ENCODE measurements around the gene CAMK2G. TPM values are rescaled to one million over a fixed set of nuclear protein-coding genes. Genes with fewer than 3 reads are reported as not detected.
A peak's percentile ranks its signal among the peaks of the same experiment; 100 is the strongest.
"Not testable (repeated sequence)": the region's sequence is repeated elsewhere in the genome, so short reads cannot be mapped to it uniquely, and the experiment has no call there.

Gene CAMK2G
- total and polyA plus RNA-seq, 3 experiments from 2014 or later, result 8.1 to 17.5 (median 17.3) TPM

DNA sequence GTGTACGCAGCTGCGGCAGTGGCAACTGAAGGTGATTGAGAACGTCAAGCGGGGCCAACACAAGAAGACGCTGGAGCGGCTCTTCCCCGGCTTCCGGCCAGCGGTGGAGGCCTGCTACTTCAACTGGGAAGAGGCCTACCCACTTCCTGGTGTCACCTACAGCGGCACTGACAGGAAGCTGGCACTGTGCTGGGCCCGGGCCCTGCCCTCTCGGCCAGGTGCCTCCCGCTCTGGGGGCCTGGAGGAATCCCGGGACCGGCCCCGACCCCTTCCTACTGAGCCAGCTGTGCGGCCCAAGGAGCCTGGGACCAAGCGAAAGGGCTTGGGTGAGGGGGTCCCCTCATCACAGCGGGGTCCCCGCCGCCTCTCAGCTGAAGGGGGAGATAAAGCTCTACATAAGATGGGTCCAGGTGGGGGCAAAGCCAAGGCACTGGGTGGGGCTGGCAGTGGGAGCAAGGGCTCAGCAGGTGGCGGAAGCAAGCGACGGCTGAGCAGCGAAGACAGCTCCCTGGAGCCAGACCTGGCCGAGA, 82.4 kb downstream of the CAMK2G start:
- H3K36me3 Mint-ChIP-seq, result peaks cover 14 to 85% (median 19%) of the 10 kb centered on the region in 3 donors
- H3K27ac ChIP-seq (ENCODE audit: low read depth, low read length), result no peak overlapping the region
- H3K27me3 Mint-ChIP-seq, result peaks cover 0 to 2% of the 10 kb centered on the region in 2 donors
- no peaks in the 10 kb centered on the region for H3K27me3 ChIP-seq (ENCODE audit: insufficient read depth, low read length, poor library complexity, severe bottlenecking)
- ChIA-PET POLR2A (no interaction called here), CTCF (interaction anchor here (1.9 kb wide), 1 partner anchor 19 kb away, joined by 6 read pairs; a partner anchor contains a TSS)
- H3K9me3 ChIP-seq (ENCODE audit: low read length), result no peaks in the 10 kb centered on the region
- no peak for DNase-seq
- peaks cover 14% of the 10 kb centered on the region for H3K4me1 ChIP-seq (ENCODE audit: insufficient read depth, low read length)
- no peaks in the 10 kb centered on the region for H3K9me3 Mint-ChIP-seq
- H3K27ac Mint-ChIP-seq, result peak overlapping the region in 1 of 8 donors; percentile 39
- no peak overlapping the region for H3K4me3 Mint-ChIP-seq
- H3K36me3 ChIP-seq (ENCODE audit: insufficient read depth, low read length), result peaks cover 58% of the 10 kb centered on the region
- H3K4me1 Mint-ChIP-seq, result peaks cover 10 to 16% (median 13%) of the 10 kb centered on the region in 3 donors
- H3K4me3 ChIP-seq (ENCODE audit: low read length), result no peak overlapping the region

DNA sequence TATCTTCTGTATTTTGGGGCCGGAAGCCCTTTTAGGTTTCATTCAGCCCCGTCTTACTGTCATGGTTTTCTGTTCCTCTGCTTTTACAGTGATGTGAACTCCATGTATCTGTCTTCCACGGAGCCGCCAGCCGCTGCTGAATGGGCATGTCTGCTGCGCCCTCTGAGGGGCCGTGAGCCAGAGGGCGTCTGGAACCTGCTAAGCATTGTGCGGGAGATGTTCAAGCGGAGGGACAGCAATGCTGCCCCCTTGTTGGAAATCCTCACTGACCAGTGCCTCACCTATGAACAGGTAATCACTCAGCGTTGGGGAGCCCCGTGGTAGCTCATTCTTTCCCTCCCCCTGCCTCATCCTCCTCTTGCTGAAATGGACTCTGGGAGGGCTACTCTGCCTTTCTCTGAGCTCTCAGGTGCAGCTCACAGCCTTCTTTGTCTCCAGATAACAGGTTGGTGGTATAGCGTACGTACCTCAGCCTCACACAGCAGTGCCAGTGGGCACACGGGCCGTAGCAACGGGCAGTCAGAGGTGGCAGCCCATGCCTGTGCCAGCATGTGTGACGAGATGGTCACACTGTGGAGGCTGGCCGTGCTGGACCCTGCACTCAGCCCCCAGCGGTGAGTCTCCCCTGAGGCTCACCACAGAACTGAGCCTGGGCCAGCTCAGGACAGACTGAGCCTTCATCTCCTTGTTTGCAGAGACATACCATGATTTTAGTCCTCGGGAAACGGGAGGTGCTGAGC, 83.3 kb downstream of the CAMK2G start:
- H3K4me1 ChIP-seq (ENCODE audit: insufficient read depth, low read length), result peaks cover 22% of the 10 kb centered on the region
- no peak for DNase-seq
- POLR2A ChIA-PET, result interaction anchor here (1.1 kb wide), 1 partner anchor 19 kb away, joined by 5 read pairs; no protein-coding TSS in a partner anchor
- no peaks in the 10 kb centered on the region for H3K9me3 ChIP-seq (ENCODE audit: low read length)
- H3K4me3 Mint-ChIP-seq, result peak overlapping the region in 1 of 7 donors; percentile 76
- peaks cover 0 to 2% (median 0%) of the 10 kb centered on the region in 5 donors for H3K9me3 Mint-ChIP-seq
- no peak overlapping the region for H3K27ac ChIP-seq (ENCODE audit: low read depth, low read length)
- CTCF ChIA-PET, result interaction anchor here (1.9 kb wide), 1 partner anchor 18 kb away, joined by 6 read pairs; a partner anchor contains a TSS
- H3K4me1 Mint-ChIP-seq, result peaks cover 19 to 24% (median 19%) of the 10 kb centered on the region in 3 donors
- H3K27me3 ChIP-seq (ENCODE audit: insufficient read depth, low read length, poor library complexity, severe bottlenecking), result no peaks in the 10 kb centered on the region
- peaks cover 0 to 2% of the 10 kb centered on the region in 2 donors for H3K27me3 Mint-ChIP-seq
- H3K36me3 Mint-ChIP-seq, result peaks cover 14 to 84% (median 16%) of the 10 kb centered on the region in 3 donors
- H3K36me3 ChIP-seq (ENCODE audit: insufficient read depth, low read length), result peaks cover 50% of the 10 kb centered on the region
- no peak overlapping the region for H3K4me3 ChIP-seq (ENCODE audit: low read length)
- H3K27ac Mint-ChIP-seq, result peak overlapping the region in 2 of 8 donors; percentile 39 to 43

- H3K4me3 ChIP-seq (ENCODE audit: low read length), result no peak overlapping the region
- peaks cover 12 to 79% (median 14%) of the 10 kb centered on the region in 3 donors for H3K36me3 Mint-ChIP-seq
- ChIA-PET POLR2A (no interaction called here), CTCF (interaction anchor here (0.9 to 1.2 kb wide), 2 partner anchors 21 to 90 kb away, joined by 3 to 6 read pairs; no protein-coding TSS in a partner anchor)
- H3K36me3 ChIP-seq (ENCODE audit: insufficient read depth, low read length), result peaks cover 44% of the 10 kb centered on the region
- no peaks in the 10 kb centered on the region for H3K9me3 ChIP-seq (ENCODE audit: low read length)
- H3K27ac Mint-ChIP-seq, result peak overlapping the region in 1 of 8 donors; percentile 84
- peaks cover 0 to 3% (median 0%) of the 10 kb centered on the region in 5 donors for H3K9me3 Mint-ChIP-seq
- DNase-seq, result no peak
- H3K4me1 Mint-ChIP-seq, result peaks cover 27 to 35% (median 29%) of the 10 kb centered on the region in 3 donors
- peaks cover 0 to 2% of the 10 kb centered on the region in 2 donors for H3K27me3 Mint-ChIP-seq
- peaks cover 26% of the 10 kb centered on the region for H3K4me1 ChIP-seq (ENCODE audit: insufficient read depth, low read length)
- no peaks in the 10 kb centered on the region for H3K27me3 ChIP-seq (ENCODE audit: insufficient read depth, low read length, poor library complexity, severe bottlenecking)
- no peak overlapping the region for H3K27ac ChIP-seq (ENCODE audit: low read depth, low read length)
- peak overlapping the region in 1 of 7 donors; percentile 76 for H3K4me3 Mint-ChIP-seq
Observed at GRCh38 chr10:73789659-73790055, 84.7 kb downstream of the CAMK2G start.

DNA sequence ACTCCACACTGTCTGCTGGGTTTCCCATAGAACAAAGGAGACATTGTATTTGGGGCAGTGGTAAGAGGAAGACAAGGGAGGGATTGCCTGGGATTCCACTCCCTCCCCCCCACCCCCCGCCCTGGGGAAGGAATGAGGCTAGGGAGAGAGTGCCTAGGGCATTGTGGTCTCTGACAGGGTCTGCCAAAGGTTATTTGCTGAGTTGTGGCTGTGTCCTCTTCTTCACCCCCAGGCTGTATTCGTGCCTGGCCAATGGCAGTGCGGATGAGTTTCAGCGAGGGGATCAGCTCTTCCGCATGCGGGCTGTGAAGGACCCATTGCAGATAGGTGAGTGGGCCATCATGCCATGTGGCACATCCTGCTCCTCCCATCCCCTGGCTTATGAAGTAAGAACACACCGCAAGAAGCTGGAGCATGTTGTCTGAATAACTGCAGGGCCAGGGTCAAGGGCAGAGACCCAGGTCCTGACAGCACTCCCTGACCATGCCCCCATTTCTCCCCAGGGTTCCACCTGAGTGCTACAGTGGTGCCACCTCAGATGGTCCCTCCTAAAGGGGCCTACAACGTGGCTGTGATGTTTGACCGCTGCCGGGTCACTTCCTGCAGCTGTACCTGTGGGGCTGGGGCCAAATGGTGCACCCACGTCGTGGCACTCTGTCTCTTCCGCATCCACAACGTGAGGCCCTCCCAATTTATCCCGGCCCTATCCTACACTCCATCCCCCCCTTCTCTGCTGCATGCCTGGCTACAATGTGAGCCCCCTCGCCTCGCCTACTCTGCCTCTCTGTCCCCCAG, 85.3 kb downstream of the CAMK2G start:
- Mint-ChIP-seq H3K4me1 (peaks cover 27 to 37% (median 31%) of the 10 kb centered on the region in 3 donors), H3K27me3 (peaks cover 0 to 2% of the 10 kb centered on the region in 2 donors), H3K27ac (peak overlapping the region in 2 of 8 donors; percentile 60 to 84), H3K4me3 (peak overlapping the region in 2 of 7 donors; percentile 73 to 76), H3K9me3 (peaks cover 0 to 3% (median 0%) of the 10 kb centered on the region in 5 donors), H3K36me3 (peaks cover 12 to 73% (median 14%) of the 10 kb centered on the region in 3 donors)
- H3K36me3 ChIP-seq (ENCODE audit: insufficient read depth, low read length), result peaks cover 38% of the 10 kb centered on the region
- DNase-seq, result no peak
- H3K4me1 ChIP-seq (ENCODE audit: insufficient read depth, low read length), result peaks cover 28% of the 10 kb centered on the region
- CTCF ChIA-PET, result interaction anchor here (0.9 to 1.3 kb wide), 3 partner anchors 16 to 90 kb away, joined by 3 to 6 read pairs (median 4); a partner anchor contains a TSS
- H3K9me3 ChIP-seq (ENCODE audit: low read length), result no peaks in the 10 kb centered on the region
- no peaks in the 10 kb centered on the region for H3K27me3 ChIP-seq (ENCODE audit: insufficient read depth, low read length, poor library complexity, severe bottlenecking)
- H3K4me3 ChIP-seq (ENCODE audit: low read length), result no peak overlapping the region
- H3K27ac ChIP-seq (ENCODE audit: low read depth, low read length), result no peak overlapping the region
- POLR2A ChIA-PET, result no interaction called here

DNA sequence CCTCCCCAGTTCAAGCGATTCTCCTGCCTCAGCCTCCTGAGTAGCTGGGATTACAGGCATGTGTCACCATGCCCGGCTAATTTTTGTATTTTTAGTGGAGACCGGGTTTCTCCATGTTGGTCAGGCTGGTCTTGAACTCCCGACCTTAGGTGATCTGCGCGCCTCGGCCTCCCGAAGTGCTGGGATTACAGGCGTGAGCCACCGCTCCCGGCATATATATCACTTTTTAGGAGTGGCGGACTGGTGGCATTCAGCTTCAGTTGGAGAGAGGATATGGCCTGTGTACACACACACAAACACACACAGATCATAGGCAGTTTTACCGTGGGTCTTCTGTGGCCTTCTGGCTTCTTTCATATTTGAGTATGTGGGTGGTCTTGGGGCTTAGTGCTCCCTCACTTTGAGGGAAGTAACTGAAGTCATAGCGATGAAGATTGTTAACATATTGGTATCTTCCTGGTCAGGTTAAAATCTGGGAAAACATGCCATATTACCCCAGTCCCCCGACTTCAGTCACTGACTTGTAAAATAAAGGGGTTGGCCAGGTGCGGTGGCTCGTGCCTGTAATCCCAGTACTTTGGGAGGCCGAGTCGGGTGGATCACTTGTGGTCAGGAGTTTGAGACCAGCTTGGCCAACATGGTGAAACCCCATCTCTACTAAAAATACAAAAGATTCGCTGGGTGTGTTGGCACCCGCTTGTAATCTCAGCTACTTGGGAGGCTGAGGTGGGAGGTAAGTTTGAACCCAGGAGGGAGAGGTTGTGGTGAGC, 87.1 kb downstream of the CAMK2G start:
- peaks cover 5 to 60% (median 7%) of the 10 kb centered on the region in 3 donors for H3K36me3 Mint-ChIP-seq
- H3K27ac Mint-ChIP-seq, result peak overlapping the region in 6 of 8 donors; percentile 21 to 89 (median 51)
- not testable (repeated sequence) for DNase-seq; H3K9me3 Mint-ChIP-seq; H3K27ac ChIP-seq (ENCODE audit: low read depth, low read length); H3K27me3 ChIP-seq (ENCODE audit: insufficient read depth, low read length, poor library complexity, severe bottlenecking); H3K9me3 ChIP-seq (ENCODE audit: low read length); H3K27me3 Mint-ChIP-seq; H3K4me3 ChIP-seq (ENCODE audit: low read length)
- H3K4me3 Mint-ChIP-seq, result peak overlapping the region; percentile 40 to 71 (median 57)
- Histone ChIP-seq H3K36me3 (ENCODE audit: insufficient read depth, low read length) (peaks cover 21% of the 10 kb centered on the region), H3K4me1 (ENCODE audit: insufficient read depth, low read length) (peaks cover 39% of the 10 kb centered on the region)
- ChIA-PET CTCF (interaction anchor here (1.3 to 2.1 kb wide), 7 partner anchors 7 to 93 kb away, joined by 3 to 12 read pairs (median 6); a partner anchor contains a TSS), POLR2A (interaction anchor here (1.9 to 7.3 kb wide), 3 partner anchors 15 to 44 kb away, joined by 11 to 88 read pairs (median 13); partner anchors contain the start of gene SEC24C)
- H3K4me1 Mint-ChIP-seq, result peaks cover 39 to 52% (median 40%) of the 10 kb centered on the region in 3 donors

GRCh38 chr10:73786512-73786885, 87.9 kb downstream of the CAMK2G start:
- peaks cover 0 to 3% (median 0%) of the 10 kb centered on the region in 5 donors for H3K9me3 Mint-ChIP-seq
- peak overlapping the region; percentile 89 to 98 (median 96) for H3K27ac Mint-ChIP-seq
- peak overlapping the region; percentile 88 to 100 (median 93) for H3K4me3 Mint-ChIP-seq
- peaks cover 39% of the 10 kb centered on the region for H3K4me1 ChIP-seq (ENCODE audit: insufficient read depth, low read length)
- peak overlapping the region; percentile 88 for H3K4me3 ChIP-seq (ENCODE audit: low read length)
- POLR2A ChIA-PET, result interaction anchor here (0.8 to 7.3 kb wide), 5 partner anchors 14 to 52 kb away, joined by 3 to 88 read pairs (median 11); partner anchors contain the start of gene SEC24C
- H3K27me3 ChIP-seq (ENCODE audit: insufficient read depth, low read length, poor library complexity, severe bottlenecking), result no peaks in the 10 kb centered on the region
- no peak for DNase-seq
- CTCF ChIA-PET, result interaction anchor here (1.3 to 2.1 kb wide), 6 partner anchors 8 to 94 kb away, joined by 4 to 12 read pairs (median 6); partner anchors contain the start of gene SEC24C
- H3K36me3 ChIP-seq (ENCODE audit: insufficient read depth, low read length), result peaks cover 15% of the 10 kb centered on the region
- peaks cover 5 to 59% (median 7%) of the 10 kb centered on the region in 3 donors for H3K36me3 Mint-ChIP-seq
- H3K27me3 Mint-ChIP-seq, result no peaks in the 10 kb centered on the region
- peaks cover 44 to 58% (median 45%) of the 10 kb centered on the region in 3 donors for H3K4me1 Mint-ChIP-seq
- H3K9me3 ChIP-seq (ENCODE audit: low read length), result no peaks in the 10 kb centered on the region
- peak overlapping the region; percentile 77 for H3K27ac ChIP-seq (ENCODE audit: low read depth, low read length)
